Prostate gland (tissue), 2 donors: ENCODE results near the gene VAMP2. TPM values are rescaled to one million over a fixed set of nuclear protein-coding genes. Genes with fewer than 3 reads are reported as not detected.

ENCODE experiments used
- DNase-seq: peaks from one replicate; pipeline ENCODE4 v3.0.0-alpha.2; 2019; ENCODE audit warnings: low spot score
- H3K27ac ChIP-seq, 2 donors: fragments of 200-600 bp; sonication (generic); 2 replicates each; pipeline ENCODE4 v1.5.1; 2017 to 2019
- H3K27me3 ChIP-seq: fragments of 200-600 bp; sonication (generic); replicated peaks from 2 replicates; pipeline ENCODE4 v1.5.1; 2019; ENCODE audit not compliant: insufficient read depth
- H3K36me3 ChIP-seq, 2 donors: fragments of 200-600 bp; sonication (generic); 1 replicate in 1 of 2; 2 replicates in 1 of 2; pipeline versions ENCODE4 v1.5.1 to v1.8.1; 2017 to 2019
- H3K4me1 ChIP-seq: fragments of 200-600 bp; sonication (generic); replicated peaks from 2 replicates; pipeline ENCODE4 v1.5.1; 2019
- H3K4me3 ChIP-seq, 2 donors: fragments of 200-600 bp; sonication (generic); 2 replicates each; pipeline ENCODE4 v1.5.1; 2017 to 2019
- H3K9me3 ChIP-seq: fragments of 200-600 bp; sonication (generic); 2 replicates; pipeline ENCODE4 v1.5.1; 2017
- CTCF ChIP-seq, 4 experiments: fragments of 200-600 bp in 2 of 4; fragments of 450-650 bp in 2 of 4; sonication (generic) in 2 of 4; IDR thresholded peaks; 1 replicate in 3 of 4; 2 replicates in 1 of 4; pipeline ENCODE4 v1.5.1; 2016 to 2019; ENCODE audit warnings: antibody characterized with exemption in 4 of 4, mild to moderate bottlenecking in 2 of 4, moderate library complexity in 2 of 4
- POLR2A ChIP-seq: fragments of 450-650 bp; IDR thresholded peaks from one replicate; pipeline ENCODE4 v1.6.1; 2016; ENCODE audit warnings: antibody characterized with exemption, mild to moderate bottlenecking
- POLR2AphosphoS5 ChIP-seq: sonication (generic); formaldehyde crosslinking; IDR thresholded peaks from one replicate; pipeline ENCODE4 v1.6.1; 2017; ENCODE audit warnings: antibody characterized with exemption
- WGBS: methylation state at CpG from one replicate; pipeline ENCODE4 v1.1.5; 2018; 5-methylcytosine and 5-hydroxymethylcytosine counted together
- intact Hi-C: fragments of 100-400 bp; cut with DNase I; formaldehyde crosslinking; loops from one replicate; pipeline ENCODE4 v1.14.2; 2022
- microRNA counts, 2 donors: library from miRNA; unstranded; fragments of <30 nt; microRNA quantifications; one replicate each; lab custom pipeline; 2016 to 2017
- microRNA-seq: library from miRNA; unstranded; fragments of <30 nt; microRNA quantifications from one replicate; pipeline ENCODE4, GENCODE V29; 2016
- total RNA-seq, 2 donors: library from RNA; depleted of rRNA; stranded (reverse); fragments of >200 nt; gene quantifications; one replicate each; pipeline ENCODE4 v1.1.0, GENCODE V29; 2016

The VAMP2 gene
- total RNA-seq, 2 donors from 2014 or later = 34.2 to 65.2 TPM

- Histone ChIP-seq H3K4me3 (no peak overlapping the region), H3K27me3 (no peaks in the 10 kb centered on the region), H3K9me3 (no peaks in the 10 kb centered on the region), H3K4me1 (peaks cover 5% of the 10 kb centered on the region), H3K27ac (no peak overlapping the region), H3K36me3 (no peaks in the 10 kb centered on the region)
- no peak for TF ChIP-seq POLR2AphosphoS5
- TF ChIP-seq CTCF (IDR thresholded peaks at IDR 0.05) = no peak
- no peak for TF ChIP-seq POLR2A
- DNase-seq = no peak
- intact Hi-C loops = no loop called here
- 58% methylated on average over 18 of the region's 18 CpGs for WGBS
Measured at GRCh38 chr17:8116776-8117175, 46.0 kb downstream of the VAMP2 start.

- TF ChIP-seq POLR2AphosphoS5 = no peak
- no peak for TF ChIP-seq POLR2A
- no peak for TF ChIP-seq CTCF (IDR thresholded peaks at IDR 0.05)
- 97% methylated on average over 6 of the region's 6 CpGs for WGBS
- Histone ChIP-seq H3K9me3 (no peaks in the 10 kb centered on the region), H3K4me3 (no peak overlapping the region), H3K27me3 (no peaks in the 10 kb centered on the region), H3K4me1 (no peaks in the 10 kb centered on the region), H3K27ac (no peak overlapping the region), H3K36me3 (no peaks in the 10 kb centered on the region)
- intact Hi-C loops = no loop called here
- DNase-seq = no peak
Measured at GRCh38 chr17:8110907-8111306, 51.8 kb downstream of the VAMP2 start.

- DNase-seq = no peak
- intact Hi-C loops = no loop called here
- Histone ChIP-seq H3K9me3 (no peaks in the 10 kb centered on the region), H3K27me3 (no peaks in the 10 kb centered on the region), H3K4me3 (peak overlapping the region in 1 of 2 donors; percentile 24), H3K27ac (no peak overlapping the region), H3K36me3 (no peaks in the 10 kb centered on the region), H3K4me1 (no peaks in the 10 kb centered on the region)
- WGBS = 25% methylated on average over 10 of the region's 10 CpGs
- TF ChIP-seq CTCF (IDR thresholded peaks at IDR 0.05) (no peak), POLR2AphosphoS5 (no peak), POLR2A (no peak)
Measured at GRCh38 chr17:8110456-8110804, 52.3 kb downstream of the VAMP2 start.

GRCh38 chr17:8109661-8110455, 52.9 kb downstream of the VAMP2 start:
- Histone ChIP-seq H3K27me3 (no peaks in the 10 kb centered on the region), H3K36me3 (no peaks in the 10 kb centered on the region), H3K9me3 (no peaks in the 10 kb centered on the region), H3K4me1 (no peaks in the 10 kb centered on the region), H3K27ac (no peak overlapping the region), H3K4me3 (peak overlapping the region; percentile 24 to 36)
- intact Hi-C loops = no loop called here
- TF ChIP-seq POLR2A (no peak), CTCF (IDR thresholded peaks at IDR 0.05) (peak; percentile 71 to 94 (median 80)), POLR2AphosphoS5 (peak; percentile 30)
- WGBS = 11% methylated on average over 48 of the region's 63 CpGs
- DNase-seq = peak; percentile 65

MicroRNAs encoded within 50 kb of the gene (microRNA counts, 767-probe panel; counts per million panel counts)
- microRNA hsa-miR-4521 (lab: Ali Mortazavi, UCI) = 431 to 927 counts per million in 2 donors

Small RNA genes lying within 50 kb of the gene (microRNA-seq; reads per million reads assigned to microRNA genes)
- 0.67 reads per million for gene MIR4521
- gene MIR6883 = 0.67 reads per million

Other genes starting within 250 kb of the VAMP2 start
- gene RNF227, start 246.7 kb downstream of the VAMP2 start, total RNA-seq = 10 to 100 TPM in 1 of 2 donors, 1 to 10 TPM in 1; 7.8 to 32.4 TPM
- 1 to 10 TPM; 1.2 to 4.5 TPM for gene KCNAB3, start 233.1 kb downstream of the VAMP2 start, total RNA-seq
- gene TRAPPC1, start 231.0 kb downstream of the VAMP2 start, total RNA-seq = 10 to 100 TPM; 57.9 to 70.9 TPM
- gene CNTROB, start 230.7 kb downstream of the VAMP2 start, total RNA-seq = 10 to 100 TPM; 25.2 to 42.0 TPM
- gene GUCY2D, start 160.3 kb downstream of the VAMP2 start, total RNA-seq = 1 to 10 TPM in 1 of 2 donors, not detected in 1; 1.8 TPM
- gene ALOX15B, start 123.9 kb downstream of the VAMP2 start, total RNA-seq = 100 to 1,000 TPM in 1 of 2 donors, 10 to 100 TPM in 1; 52.1 to 108 TPM
- under 1 TPM; 0.18 to 0.40 TPM for gene ALOX12B, start 75.2 kb downstream of the VAMP2 start, total RNA-seq
- gene ALOXE3, start 44.4 kb downstream of the VAMP2 start, total RNA-seq = 1 to 10 TPM in 1 of 2 donors, not detected in 1; 2.4 TPM
- gene HES7, start 38.8 kb downstream of the VAMP2 start, total RNA-seq = under 1 TPM in 1 of 2 donors, not detected in 1; 0.34 TPM
- gene PER1, start 10.5 kb downstream of the VAMP2 start, total RNA-seq = 100 to 1,000 TPM; 119 to 142 TPM
- gene TMEM107, start 13.4 kb upstream of the VAMP2 start, total RNA-seq = 10 to 100 TPM in 1 of 2 donors, 1 to 10 TPM in 1; 8.6 to 13.9 TPM
- gene BORCS6, start 27.2 kb upstream of the VAMP2 start, total RNA-seq = 10 to 100 TPM in 1 of 2 donors, 1 to 10 TPM in 1; 9.6 to 19.1 TPM
- 1 to 10 TPM; 2.1 to 6.6 TPM for gene AURKB, start 47.6 kb upstream of the VAMP2 start, total RNA-seq
- 10 to 100 TPM; 20.1 to 31.7 TPM for gene CTC1, start 85.1 kb upstream of the VAMP2 start, total RNA-seq
- gene PFAS, start 86.3 kb upstream of the VAMP2 start, total RNA-seq = 10 to 100 TPM; 17.0 to 29.0 TPM
- 10 to 100 TPM; 29.5 to 30.1 TPM for gene RANGRF, start 125.7 kb upstream of the VAMP2 start, total RNA-seq
- 1 to 10 TPM; 4.5 to 5.2 TPM for gene SLC25A35, start 132.5 kb upstream of the VAMP2 start, total RNA-seq
- 1 to 10 TPM; 2.6 to 4.4 TPM for gene ARHGEF15, start 147.3 kb upstream of the VAMP2 start, total RNA-seq
- gene ODF4, start 176.9 kb upstream of the VAMP2 start, total RNA-seq = not detected
- 1,000 to 10,000 TPM; 1,762 to 3,819 TPM for gene RPL26, start 220.2 kb upstream of the VAMP2 start, total RNA-seq
- not detected for gene RNF222, start 234.9 kb upstream of the VAMP2 start, total RNA-seq